IPS-NIHi7 (cell line): ENCODE results near the gene ZC3H7A.
A peak's percentile ranks its signal among the peaks of the same experiment; 100 is the strongest.
"Not testable (repeated sequence)": the region's sequence is repeated elsewhere in the genome, so short reads cannot be mapped to it uniquely, and the experiment has no call there.

Source experiments
- DNase-seq: peaks from one replicate; pipeline ENCODE4 v3.0.0; 2012; ENCODE audit warnings: mixed read lengths; ENCODE audit errors: extremely low spot score

The ZC3H7A gene

DNA sequence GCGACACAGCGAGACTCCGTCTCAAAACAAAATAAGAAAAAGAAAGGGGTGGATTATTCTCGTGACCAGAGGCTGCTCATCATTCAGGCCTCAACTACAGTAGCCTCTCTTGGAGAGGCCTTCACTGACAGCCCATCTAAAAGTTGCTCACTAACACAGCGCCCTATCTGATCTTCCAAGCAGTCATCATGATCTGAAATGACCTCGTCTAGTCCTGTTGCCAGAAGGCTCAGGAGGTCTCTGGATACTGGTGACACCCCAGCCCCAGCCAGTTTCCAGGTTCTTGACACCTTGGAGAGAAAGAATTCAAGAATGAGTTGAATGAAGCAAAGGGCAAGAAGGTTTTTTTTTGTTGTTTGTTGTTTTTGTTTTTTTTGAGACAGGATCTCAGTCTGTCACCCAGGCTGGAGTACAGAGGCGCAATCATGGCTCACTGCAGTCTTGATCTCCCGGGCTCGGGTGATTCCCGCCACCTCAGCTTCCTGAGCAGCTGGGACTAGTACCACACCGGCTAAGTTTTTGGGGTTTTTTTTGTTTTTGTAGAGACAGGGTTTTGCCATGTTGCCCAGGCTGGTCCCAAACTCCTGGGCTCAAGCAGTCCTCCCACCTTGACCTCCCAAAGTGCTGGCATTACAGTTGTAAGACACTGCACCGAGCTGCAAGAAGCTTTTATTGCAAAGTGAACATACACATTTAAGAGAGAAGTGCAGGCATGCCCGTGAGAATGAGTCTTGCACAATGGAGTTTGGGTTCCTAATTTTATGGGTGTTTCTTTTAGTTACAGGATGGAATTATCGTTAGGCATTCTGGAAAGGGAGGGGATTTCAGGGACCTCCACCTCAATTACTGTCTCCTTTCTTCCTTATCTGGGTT is 2.7 kb upstream of the ZC3H7A start:
- DNase-seq, result no peak

DNA sequence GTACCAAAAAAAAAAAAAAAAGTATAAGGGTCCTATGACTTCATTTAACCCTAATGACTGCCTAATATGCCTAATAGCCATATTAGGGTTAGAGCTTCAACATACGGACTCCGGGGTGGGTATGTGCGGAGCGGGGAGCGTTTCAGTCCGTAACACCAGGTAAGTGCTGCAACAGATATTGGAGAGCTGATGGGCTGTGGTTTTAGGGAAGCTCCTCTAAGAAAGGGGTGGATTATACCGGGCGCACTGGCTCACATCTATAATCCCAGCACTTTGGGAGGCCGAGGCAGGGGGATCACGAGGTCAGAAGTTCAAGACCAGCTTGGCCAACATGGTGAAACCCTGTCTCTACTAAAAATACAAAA is 1.9 kb upstream of the ZC3H7A start:
- DNase-seq, result no peak

DNA sequence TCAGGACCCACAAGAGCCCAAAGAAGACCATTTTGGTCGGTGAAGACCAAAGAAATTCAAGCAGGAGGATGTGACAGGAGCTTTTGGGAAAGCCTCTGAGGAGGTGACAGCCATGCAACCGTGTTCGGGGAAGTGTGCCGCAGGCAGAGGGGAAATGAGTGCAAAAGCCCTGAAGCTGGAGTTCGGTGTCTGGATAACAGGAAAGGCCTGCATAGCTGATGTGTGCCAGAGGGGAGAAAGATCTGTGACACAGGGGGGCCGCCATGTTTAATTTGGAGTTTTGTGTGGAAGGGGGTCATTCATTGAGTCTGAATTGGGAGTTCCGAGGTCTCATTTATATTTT is 870 bp upstream of the ZC3H7A start:
- no peak for DNase-seq

DNA sequence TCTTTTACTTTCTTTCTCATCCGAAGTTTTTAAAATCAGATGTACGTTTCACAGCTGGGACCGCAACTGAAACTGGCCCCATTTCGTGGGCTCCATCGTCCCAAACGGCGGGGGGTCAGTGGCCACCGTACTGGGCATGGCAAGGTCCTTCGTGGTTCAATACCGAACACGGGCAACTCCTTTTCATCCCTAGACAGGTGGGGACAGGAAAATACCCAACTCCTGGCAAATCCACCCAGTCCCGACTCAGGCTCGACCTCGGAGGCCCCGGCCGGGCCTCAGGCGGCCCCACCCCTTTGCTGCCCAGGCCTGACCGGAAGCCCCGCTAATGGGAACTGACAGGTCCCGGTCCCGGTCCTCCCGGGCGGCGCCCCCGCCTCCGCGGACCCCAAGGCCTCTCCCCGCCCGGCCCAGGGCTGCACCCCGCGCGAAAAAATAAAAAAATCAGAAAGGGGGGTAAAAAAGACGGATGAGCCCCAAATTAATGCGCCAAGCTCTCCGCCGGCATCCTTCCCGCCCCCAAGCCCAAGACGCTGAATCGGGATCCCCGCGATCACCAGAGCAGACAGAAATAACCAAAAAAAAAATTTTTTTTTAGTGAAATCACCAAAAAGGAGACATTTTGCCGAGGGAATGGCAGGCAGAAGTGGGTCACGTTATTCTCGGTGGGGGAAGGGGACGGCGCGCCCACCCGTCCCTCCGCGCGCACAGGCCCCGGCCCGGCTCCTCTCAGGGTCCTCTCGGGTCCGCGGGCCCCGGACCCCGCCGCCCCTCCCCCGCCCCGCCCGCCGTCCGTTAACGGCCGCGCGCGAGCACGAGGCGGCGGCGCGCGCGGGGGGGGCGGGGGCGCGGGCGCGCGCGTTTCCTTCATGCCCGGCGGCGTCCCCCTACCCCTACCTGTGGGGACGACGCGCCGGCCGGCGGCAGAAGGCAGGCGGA is 562 bp downstream of the ZC3H7A start:
- peak; percentile 66 for DNase-seq

DNA sequence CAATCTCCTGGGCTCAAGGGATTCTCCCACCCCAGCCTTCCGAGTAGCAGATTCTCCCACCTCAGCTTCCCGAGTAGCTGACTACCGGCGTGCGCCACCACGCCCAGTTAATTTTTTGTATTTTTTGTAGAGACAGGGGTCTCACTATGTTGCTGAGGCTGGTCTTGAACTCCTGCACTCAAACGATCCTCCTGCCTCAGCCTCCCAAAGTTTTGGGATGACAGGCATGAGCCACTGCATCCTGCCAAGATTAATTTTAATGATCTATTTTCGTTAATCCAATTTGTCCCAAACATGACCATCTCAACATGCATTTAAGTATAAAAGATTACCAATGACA is 1.2 kb downstream of the ZC3H7A start:
- DNase-seq, result no peak

DNA sequence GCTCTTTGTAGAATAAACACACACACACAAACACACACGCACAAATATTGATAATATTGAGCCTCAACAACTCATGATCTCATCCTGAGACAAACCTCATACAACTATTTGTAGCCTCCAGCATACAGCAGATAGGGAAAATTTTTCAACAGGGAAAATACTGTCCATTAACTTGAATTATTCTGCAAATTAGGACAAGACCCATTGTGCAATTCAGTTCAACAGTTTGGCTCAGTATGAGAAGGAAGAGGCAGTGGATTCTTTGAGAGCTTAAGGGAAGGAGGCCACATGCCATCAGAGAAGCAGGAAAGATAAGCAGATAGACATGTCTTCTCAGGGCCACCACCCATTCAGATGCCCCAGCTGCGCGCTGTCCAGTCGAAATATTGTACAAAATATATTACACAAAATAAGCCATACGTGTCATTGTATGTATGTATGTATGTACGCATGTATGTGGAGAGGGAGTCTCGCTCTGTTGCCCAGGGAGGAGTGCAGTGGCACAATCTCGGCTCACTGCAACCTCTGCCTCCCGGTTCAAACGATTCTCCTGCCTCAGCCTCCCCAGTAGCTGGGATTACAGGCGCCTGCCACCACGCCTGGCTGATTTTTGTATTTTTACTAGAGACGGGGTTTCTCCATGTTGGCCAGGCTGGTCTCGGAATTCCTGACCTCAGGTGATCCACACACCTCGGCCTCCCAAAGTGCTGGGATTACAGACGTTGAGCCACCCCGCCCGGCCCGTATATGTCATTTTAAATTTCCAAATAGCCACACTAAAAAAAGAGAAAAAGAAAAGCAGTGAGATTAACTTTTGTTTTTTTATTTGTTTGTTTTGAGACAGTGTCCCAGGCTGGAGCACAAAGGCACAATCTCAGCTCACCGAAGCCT is 1.8 kb downstream of the ZC3H7A start:
- DNase-seq, result no peak

DNA sequence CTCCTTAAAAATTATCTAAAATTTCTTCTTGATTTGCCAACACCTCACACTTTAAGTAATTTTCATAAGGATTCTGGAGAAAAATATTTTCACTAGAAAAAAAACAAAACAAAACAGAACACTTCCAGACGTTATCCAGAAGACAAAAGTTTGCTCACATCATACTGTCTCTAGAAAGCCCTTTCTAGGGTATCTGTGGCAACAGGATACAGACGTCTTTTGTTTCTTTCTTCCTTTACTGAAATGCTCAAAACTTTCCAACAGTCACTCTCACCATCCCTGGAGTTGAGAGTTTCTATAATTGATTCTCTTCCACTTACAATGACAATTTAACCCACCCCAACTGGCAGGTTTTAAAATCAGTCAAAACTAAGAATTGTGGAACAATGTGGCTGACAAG is 2.6 kb downstream of the ZC3H7A start:
- DNase-seq, result no peak

DNA sequence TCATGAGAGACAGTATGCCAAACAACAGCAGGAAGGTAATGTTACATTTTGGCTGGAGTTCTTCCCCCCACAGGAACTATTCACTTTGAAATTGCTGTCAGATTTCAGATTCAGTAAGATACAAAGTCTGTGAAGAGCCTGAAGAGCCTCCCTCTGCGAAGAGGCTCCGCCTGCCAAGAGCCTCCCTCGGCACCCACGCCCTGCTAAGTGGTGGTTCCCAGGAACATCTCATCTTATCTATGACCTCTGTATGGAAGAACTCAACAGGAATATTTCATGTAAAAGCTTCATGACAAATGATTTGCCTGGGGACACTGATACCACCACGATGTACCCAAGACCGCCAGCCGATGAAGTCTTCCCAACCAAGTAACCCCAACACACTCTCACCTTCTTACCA is 3.2 kb downstream of the ZC3H7A start:
- no peak for DNase-seq

DNA sequence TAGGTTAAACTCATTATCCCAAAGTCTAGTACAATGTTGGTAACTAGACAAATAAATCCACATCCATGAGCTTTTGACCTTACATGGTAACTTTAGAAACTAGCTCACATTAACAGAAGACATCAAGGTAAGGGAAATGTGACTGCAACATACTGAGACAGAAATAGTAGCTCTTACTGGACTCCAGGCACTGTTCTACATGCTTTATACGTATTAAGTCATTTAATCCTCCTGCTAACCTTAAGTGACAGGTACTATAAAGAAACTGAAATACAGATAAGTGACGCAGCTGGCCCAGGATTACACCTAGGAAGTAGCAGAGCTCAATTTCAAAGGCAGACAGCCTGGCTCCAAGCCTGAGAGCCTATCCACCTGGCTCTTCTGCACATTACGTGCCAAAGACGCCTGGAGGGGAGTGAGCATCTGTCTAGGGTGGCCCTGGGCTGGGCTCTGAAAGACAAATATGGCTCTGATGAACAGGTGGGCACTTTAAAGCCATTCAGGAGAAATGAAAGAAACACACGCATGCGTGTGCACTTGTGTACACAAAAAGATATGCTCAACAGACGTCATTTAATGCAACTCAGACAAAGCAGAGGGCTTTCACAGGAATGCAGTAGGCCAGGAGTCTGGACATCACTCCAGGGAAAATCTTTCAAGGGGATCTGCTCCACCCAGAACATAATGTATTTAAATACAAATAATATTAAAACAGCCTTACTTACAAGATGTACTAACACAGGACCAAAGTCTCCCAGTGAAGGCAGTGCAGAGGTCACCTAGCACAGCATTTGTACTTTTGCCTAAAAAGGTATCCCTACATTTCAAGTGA is 4.4 kb downstream of the ZC3H7A start:
- no peak for DNase-seq

DNA sequence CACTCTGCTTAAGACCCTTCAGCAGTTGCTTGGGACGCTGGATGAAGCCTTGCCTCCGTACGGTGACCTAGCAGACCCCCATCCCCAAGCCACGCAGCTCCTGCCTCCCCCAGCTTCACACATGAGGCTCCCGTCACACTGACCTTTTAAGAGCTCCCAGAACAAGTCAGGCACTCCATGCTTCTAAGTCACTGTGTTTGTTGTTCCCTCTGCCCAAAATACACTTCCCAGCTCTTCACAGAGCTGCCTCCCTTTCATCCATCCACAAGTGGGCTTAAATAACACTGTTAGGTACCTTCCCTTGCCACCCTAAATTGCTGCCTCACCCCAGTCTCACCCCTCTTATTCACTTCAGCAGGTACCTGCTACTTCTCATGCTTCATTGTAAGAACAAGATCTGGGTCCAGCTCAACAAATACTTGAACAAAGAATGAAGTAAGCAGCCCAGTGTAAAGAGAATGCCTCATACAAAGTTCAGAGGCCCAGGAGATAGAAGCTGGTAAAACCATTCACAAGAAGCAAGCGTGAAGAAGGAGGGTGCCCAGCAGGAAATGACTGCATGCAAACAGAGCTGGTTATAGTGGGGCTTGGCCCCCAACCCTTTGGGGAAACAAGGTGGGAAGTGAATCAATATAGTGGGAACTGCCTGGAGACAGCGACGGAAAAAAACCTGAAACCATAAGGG is 5.8 kb downstream of the ZC3H7A start:
- no peak for DNase-seq

DNA sequence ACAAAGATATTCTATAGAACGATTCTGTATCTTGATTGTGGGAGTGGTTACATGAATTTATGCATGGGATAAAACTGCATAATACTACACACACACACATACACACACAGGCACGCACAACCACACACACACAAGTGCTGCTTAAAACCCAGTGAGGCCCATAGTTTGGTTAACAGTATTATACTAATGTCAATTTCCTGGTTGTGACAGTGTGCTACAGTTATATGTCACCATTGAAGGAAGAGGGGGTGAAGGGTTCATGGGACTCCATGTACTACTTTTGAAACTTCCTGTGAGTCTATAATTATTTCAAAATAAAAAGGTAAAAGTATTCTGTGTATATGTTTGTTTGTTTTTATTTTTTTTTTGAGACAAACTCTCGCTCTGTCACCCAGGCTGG is 8.1 kb downstream of the ZC3H7A start:
- DNase-seq, result no peak

DNA sequence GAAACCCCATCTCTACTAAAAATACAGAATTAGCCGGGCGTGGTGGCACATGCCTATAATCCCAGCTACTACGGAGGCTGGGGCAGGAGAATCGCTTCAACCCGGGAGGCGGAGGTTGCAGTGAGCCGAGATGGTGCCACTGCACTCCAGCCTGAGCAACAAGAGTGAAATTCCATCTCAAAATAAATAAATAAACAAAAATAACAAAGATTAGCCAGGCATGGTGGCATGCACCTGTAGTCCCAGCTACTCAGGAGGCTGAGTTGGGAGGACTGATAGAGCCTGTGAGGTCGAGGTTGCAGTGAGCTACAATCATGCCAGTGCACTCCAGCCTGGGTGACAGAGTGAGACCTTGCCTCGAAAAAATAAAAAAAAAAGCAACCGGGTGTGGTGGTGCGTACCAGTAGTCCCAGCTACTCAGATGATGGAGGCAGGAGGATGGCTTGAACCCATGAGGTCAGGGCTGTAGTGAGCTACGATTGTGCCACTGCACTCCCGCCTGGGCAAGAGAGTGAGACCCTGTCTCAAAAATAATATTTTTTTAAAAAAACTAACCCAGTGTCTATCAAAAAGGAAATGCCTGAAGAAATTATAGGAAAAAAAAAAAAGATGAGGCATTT is 12.0 kb downstream of the ZC3H7A start:
- not testable (repeated sequence) for DNase-seq

DNA sequence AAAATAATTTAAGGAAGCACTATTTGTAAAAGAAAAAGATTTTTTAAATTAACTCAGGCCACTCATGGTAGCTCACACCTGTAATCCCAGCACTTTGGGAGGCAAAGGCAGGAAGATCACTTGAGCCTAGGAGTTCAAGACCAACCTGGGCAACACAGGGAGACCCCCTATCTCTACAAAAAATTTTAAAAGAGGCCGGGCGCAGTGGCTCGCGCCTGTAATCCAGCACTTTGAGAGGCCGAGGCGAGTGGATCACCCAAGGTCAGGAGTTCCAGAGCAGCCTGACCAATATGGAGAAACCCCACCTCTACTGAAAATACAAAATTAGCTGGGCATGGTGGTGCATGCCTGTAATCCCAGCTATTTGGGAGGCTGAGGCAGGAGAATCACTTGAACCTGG is 12.7 kb downstream of the ZC3H7A start:
- DNase-seq, result not testable (repeated sequence)

DNA sequence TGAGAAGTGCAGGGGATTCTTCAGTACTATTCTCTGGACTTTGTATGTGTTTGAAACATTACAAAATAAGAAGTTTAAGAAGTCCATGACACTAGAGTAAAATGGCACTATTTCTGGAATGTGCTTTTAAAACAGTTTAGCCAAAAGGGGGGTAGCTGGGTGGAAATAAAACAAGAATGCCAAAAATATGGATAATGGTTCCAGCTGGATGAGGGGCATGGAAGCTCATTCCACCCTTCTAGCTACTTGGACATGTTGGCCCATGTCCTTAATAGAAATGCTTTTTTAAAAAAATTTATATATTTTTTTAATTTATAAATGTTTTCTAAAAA is 13.1 kb downstream of the ZC3H7A start:
- no peak for DNase-seq

DNA sequence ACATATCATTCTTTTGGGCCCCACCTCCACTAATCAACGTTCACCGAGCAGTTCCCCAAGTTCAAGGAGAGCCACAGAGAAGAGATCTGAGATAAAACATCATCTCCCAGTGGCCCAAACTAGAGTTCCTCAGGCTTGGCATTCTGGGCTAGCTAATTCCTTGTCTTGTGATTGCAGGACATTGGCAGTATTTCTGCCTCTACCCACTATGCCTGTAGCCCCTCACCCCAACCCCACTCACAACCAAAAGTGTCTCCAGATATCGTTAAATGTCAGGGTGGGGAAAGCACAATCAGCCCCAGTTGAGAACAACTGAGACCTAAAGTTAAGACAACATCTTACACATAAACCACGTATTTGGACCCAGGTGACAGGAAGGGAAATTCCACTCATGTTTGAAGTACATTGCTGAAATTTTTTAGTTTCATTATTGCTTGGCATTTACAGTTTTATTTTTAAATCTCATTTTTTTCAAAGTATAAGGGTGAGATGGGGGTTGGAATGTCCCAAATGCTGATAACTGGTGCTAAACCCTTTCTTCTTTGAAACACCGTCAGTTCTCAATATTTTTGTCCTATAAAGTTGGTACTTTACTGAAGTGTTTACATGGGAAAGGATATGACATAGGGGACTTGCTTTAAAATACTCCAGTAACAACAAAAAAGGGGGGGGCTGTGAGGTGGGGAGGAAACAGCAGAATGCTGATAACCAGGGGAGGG is 13.6 kb downstream of the ZC3H7A start:
- DNase-seq, result no peak

DNA sequence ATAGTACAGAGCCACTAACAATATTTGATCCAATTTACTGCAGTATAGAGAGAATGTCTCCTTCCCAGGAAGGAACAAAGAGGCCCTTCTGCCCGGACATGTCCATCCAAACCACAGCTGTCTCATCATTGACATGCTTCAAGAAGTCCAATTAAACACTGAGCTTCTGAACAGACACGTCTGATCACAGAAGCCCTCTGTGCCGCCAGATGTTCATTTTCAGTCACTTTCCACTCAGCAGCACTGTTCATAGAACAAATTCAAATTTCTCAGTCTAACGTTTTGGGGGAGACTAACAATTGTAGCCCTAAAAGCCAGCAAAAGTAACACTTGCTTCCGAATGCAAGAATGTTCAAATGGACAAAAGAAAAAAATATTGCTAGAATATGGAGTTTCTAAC is 15.3 kb downstream of the ZC3H7A start:
- DNase-seq, result no peak

DNA sequence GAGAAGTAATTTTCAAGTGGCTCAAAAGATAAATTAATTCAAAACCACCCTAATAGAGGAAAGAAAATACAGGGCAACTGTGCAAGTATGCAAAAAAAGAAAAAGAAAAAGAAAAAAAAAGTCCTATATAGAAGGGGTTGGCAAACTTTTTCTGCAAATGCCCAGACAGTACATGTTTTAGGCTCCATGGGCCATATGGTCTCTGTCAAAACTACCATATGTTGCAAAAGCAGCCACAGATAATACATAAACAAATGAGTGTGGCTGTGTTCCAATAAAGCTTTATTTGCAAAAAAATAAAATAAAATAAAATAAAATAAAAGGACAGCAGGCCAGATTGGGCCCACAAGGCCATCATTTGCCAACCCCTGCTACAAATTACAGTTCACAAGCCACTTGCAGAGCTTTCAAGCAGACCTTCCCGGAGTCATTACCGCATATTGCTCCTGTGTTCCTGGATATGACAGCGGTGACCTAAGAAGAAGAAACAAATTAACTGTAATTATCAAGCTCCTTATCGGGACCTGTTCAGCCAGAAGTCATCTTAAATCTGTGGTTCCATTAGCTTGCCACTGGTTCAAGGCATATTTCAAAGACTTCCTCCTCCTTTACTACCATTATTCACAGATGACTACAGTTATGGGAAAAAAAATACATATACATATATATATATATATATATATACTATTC is 15.9 kb downstream of the ZC3H7A start:
- DNase-seq, result no peak

DNA sequence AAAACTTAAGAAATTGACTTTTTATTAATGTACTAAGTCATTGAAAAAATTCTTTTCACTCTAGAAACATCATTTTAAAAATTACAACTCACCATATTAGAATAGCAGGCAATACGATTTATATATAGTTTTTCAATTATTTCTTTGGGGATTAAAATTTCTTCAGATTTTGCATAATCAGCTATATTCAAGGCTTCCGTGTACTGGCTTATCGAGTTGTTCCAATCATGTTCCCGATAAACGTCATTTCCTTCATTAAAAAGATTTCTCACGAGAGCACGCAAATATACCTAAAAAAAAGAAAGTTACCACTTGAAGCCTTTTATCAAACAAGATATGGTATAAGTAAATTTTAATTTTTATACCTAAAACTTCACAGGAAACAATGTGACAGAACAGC is 18.0 kb downstream of the ZC3H7A start:
- no peak for DNase-seq

DNA sequence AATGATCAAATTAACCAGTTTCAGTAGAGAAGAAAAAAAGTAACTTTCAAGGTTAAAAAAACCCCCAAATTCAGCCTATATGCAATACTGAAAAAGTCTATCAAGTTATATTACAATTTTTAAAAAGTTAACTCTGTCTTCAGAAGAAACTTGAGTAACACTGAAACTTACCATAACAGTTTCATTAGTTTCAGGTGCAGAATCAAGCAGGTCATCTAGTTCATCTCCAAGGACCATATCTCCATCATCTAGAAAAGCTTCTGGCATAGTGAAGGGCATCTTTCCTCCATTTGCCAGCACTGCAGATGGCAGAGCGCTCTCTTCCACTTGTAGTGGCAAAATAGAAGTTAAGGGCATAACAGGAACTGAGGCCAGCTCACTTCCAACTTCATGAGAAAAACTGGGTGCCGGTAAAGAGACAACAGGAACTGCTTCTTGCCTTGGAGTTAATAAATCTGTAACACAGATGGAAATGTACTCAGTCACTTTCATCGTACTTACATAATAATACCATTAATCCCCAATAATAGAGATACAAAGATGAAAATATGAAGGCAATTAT is 22.9 kb downstream of the ZC3H7A start:
- DNase-seq, result no peak
